ENCODE results near the gene IGFBP3.

IGFBP3 gene

DNA sequence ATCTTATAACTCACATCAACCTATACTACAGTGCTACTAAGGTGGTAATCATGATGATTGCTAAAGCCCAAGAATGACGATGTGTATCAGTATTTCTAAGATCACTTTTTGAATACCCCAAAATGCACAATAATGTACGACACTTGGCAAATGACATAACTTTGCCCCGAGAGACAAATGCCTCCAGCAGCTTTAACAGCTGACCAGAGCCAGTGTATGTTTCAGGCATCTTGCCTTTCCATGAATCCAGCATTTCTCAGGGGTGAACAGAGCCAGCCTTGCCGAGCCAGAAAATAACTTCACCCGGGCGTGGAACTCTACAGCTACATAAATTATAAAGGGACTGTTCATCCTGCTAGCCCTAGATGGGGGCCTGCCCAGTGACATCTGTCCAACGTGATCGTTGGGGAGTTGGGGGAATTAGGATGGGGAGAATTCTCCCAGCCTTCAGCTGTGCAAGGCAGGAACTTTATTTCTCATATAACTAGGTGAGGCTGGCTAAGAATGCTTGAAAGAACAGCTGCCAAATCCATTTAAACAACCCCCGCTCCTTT, 1.8 kb downstream of the IGFBP3 start:
- H3K4me3 ChIP-seq (ENCODE audit: low read depth, low read length) = peak overlapping the region; percentile 50
- in situ Hi-C loops (cut with HindIII; ENCODE audit: low sequenced_read_pairs) = no loop called here
- TF ChIP-seq, protein P1, sequence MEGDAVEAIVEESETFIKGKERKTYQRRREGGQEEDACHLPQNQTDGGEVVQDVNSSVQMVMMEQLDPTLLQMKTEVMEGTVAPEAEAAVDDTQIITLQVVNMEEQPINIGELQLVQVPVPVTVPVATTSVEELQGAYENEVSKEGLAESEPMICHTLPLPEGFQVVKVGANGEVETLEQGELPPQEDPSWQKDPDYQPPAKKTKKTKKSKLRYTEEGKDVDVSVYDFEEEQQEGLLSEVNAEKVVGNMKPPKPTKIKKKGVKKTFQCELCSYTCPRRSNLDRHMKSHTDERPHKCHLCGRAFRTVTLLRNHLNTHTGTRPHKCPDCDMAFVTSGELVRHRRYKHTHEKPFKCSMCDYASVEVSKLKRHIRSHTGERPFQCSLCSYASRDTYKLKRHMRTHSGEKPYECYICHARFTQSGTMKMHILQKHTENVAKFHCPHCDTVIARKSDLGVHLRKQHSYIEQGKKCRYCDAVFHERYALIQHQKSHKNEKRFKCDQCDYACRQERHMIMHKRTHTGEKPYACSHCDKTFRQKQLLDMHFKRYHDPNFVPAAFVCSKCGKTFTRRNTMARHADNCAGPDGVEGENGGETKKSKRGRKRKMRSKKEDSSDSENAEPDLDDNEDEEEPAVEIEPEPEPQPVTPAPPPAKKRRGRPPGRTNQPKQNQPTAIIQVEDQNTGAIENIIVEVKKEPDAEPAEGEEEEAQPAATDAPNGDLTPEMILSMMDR (IDR thresholded peaks at IDR 0.05; ENCODE audit: low read depth, low read length) = no peak
- no peak for DNase-seq (ENCODE audit: low read depth, low spot score)

DNA sequence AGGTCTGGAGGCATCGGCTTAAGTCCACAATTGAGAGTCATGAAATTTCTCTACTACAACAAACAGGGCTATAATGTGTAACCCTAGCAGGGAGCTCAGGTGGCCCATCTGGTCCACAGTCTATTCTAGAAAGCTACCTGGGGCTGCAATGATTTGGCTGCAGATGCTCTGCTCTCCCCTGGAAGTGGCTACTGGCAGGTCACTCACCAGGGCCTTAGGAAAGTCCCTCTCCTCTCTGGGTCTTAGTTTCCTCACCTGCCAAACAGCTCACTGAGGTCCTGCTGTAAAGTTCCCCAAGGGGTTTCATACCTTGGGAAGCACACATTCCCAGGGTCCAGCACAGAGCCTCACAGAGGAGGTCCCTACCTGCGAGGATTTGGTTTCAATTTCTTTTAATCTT, 2.5 kb downstream of the IGFBP3 start:
- H3K4me3 ChIP-seq (ENCODE audit: low read depth, low read length) = no peak overlapping the region
- TF ChIP-seq, protein P1 (IDR thresholded peaks at IDR 0.05; ENCODE audit: low read depth, low read length) = no peak
- in situ Hi-C loops (cut with HindIII; ENCODE audit: low sequenced_read_pairs) = no loop called here
- no peak for DNase-seq (ENCODE audit: low read depth, low spot score)

DNA sequence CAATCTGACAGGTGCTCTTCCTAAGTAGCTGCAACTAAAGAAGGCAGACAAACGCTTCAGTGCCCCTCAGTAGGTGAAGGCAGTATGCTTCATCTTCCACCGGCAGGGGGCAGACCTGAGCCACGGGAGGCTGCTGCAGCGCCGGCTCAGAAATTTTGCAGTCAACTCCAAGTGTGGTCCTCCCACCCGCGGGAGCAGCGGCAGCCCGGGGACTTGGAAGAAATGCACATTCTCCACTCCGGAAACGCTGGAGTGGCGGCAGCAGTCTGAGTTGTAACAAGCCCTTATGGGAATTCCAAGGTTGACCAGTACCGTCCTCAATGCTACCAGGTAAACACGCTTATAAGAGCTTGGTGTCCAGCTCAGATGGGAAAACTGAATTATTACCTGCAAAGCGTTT, 3.4 kb downstream of the IGFBP3 start:
- TF ChIP-seq, protein P1 (IDR thresholded peaks at IDR 0.05; ENCODE audit: low read depth, low read length) = peak; percentile 97
- H3K4me3 ChIP-seq (ENCODE audit: low read depth, low read length) = peak overlapping the region; percentile 6
- DNase-seq (ENCODE audit: low read depth, low spot score) = peak; percentile 74
- in situ Hi-C loops (cut with HindIII; ENCODE audit: low sequenced_read_pairs) = no loop called here

DNA sequence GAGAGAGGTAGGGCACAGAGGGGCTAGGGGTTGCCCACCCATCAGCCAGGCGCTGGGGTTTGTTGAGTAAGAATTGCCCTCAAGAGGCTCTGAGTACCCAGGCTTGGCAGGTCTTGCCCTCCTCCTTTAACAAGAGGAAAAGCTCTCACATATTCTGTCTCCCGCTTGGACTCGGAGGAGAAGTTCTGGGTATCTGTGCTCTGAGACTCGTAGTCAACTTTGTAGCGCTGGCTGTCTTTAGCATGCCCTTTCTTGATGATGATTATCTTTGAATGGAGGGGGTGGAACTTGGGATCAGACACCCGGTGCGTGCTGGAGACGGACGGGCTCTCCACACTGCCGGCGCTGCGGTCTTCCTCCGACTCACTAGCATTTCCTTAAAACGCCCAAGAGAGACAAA, 4.0 kb downstream of the IGFBP3 start:
- no peak for DNase-seq (ENCODE audit: low read depth, low spot score)
- in situ Hi-C loops (cut with HindIII; ENCODE audit: low sequenced_read_pairs) = no loop called here
- H3K4me3 ChIP-seq (ENCODE audit: low read depth, low read length) = no peak overlapping the region
- TF ChIP-seq, protein P1 (IDR thresholded peaks at IDR 0.05; ENCODE audit: low read depth, low read length) = no peak

DNA sequence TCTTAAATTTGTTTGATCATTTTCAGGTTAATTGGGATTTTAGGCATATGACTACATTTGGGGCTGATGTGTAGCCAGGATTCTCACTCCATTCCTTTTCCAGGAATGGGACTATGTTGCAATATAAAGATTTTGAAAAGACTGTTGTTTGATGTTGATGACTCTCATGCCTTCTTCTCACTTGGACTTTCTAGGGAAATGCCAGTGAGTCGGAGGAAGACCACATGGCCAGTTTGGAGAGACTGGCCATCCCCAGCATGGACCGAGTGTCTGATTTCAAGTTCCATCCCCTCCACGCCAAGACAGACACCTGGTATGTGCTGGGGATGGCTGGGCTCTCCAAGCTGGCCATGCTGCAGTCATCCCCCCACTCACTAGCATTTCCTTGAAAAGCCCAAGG, 5.5 kb downstream of the IGFBP3 start:
- H3K4me3 ChIP-seq (ENCODE audit: low read depth, low read length) = no peak overlapping the region
- in situ Hi-C loops (cut with HindIII; ENCODE audit: low sequenced_read_pairs) = no loop called here
- TF ChIP-seq, protein P1 (IDR thresholded peaks at IDR 0.05; ENCODE audit: low read depth, low read length) = no peak

DNA sequence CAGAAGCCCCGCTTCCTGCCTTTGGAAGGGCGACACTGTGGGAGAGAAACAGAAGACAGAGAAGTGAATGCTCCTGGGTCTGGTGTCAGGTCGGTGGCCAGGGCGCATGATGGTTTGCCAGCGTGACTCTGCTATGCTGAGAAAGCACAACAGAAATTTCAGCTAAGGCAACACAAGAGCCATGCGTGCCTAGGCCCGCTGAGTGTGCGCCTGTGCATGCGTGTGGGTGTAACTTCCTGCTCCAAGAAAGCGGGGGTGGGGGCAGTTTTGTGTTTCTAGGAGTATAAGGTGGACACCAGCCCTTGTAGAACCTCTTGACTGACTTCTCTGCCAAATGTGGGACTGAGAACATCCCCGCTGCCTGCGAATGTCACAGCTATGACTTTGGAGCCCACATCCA, 6.2 kb downstream of the IGFBP3 start:
- no peak overlapping the region for H3K4me3 ChIP-seq (ENCODE audit: low read depth, low read length)
- in situ Hi-C loops (cut with HindIII; ENCODE audit: low sequenced_read_pairs) = no loop called here

More for the DNA sequence above, 5.5 kb downstream of the IGFBP3 start:
- DNase-seq (ENCODE audit: low read depth, low spot score) = no peak

More for the DNA sequence above, 6.2 kb downstream of the IGFBP3 start:
- TF ChIP-seq, protein P1 (IDR thresholded peaks at IDR 0.05; ENCODE audit: low read depth, low read length) = no peak
- DNase-seq (ENCODE audit: low read depth, low spot score) = no peak
